ENCODE results near the gene CCDC81.

Gene CCDC81

GRCh38 chr11:86463120-86463519 is 88.4 kb downstream of the CCDC81 start:
- DNase-seq (ENCODE audit: low read depth in 2 of 2, low spot score in 1 of 2), result no peak

- no peak for DNase-seq (ENCODE audit: low read depth in 2 of 2, low spot score in 1 of 2)
Measured at GRCh38 chr11:86463955-86464354, 89.3 kb downstream of the CCDC81 start.

DNA sequence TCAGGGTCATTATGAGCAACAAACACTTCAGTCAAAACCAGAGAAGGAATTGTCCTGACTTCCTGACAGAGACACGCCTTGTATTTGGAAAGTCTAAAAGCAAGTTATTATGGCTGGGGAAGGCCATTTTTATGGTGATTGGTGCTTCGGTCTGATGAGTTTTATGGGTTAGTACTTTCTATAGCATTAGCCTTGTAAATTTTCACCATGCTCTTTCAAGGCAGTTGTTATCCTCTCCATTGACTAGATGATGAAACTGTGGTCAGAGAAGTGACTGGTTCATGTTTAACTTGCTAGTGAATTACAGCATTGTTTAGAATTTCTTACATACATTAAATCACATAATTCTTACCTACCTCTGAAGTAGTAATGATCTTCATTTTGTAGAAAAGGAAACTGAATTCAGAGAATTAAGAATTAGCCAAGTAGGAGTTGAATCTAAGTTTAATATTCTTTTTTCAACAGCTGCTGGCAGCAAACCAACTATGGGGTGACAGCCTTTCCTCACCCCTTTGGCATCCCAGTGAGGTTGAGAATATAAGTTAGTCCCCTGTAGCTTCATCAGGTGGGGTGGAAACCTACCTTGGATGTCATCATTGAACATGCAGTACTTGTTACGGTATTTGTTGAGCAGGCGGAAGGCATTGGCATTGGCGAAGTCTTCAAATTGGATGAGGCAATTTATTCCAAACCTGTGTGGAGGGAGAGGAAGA is 90.0 kb downstream of the CCDC81 start:
- no peak for DNase-seq (ENCODE audit: low read depth in 2 of 2, low spot score in 1 of 2)

- no peak for DNase-seq (ENCODE audit: low read depth in 2 of 2, low spot score in 1 of 2)
Measured at GRCh38 chr11:86468169-86468568, 93.5 kb downstream of the CCDC81 start.

DNA sequence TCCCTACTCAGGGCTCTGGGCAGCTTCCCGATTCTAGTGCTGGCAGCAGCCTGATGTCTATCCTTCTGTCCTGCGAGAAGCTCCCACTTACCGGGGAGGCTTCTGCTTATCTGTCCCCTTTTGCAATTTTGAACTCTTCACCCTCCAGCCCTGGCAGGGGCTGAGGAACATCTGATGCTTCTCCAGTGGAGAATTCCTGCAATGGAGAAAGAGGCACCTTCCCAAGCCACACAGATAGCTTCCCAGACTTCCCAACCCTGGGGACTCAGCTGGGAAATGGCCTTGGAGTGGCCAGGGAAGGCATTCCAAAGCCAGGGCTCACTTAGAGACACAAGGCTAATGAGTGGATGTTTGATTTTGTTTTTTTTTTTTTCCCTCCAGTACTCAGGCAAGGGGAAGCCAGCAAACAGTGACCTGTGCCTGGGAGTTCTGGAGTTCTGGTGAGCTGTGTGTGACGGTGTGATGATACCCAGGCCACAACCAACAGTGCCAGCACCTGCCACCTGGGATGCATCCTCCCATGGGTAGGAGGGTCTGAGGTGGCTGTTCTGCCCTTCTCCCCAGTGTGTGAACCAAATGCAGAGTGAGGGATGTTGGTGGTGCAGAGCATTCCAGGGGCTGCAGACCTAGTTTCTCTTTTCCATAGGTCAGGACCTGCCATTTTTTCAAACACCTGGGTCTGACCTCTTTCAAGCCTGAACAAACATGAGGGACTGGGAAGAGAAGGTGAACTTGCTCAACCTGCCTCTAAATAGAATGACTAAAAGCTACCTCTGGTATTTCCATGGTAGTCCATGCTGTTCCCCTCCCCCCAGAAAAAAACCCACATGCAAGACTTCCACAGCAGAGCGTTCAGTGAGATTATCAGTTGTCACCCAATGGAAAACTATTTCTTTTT is 95.1 kb downstream of the CCDC81 start:
- DNase-seq (ENCODE audit: low read depth in 2 of 2, low spot score in 1 of 2), result no peak

Measured in stimulated activated CD8-positive, alpha-beta memory T cell treated with anti-CD3 and anti-CD28 coated beads, Interleukin-4, amount 100 ng/mL, for 1 hour (primary cell).